Mesodermal cell (in vitro differentiated cells): ENCODE measurements around the gene CENPM.

Source experiments
- H3K27ac ChIP-seq: 2 replicates; pipeline ENCODE4 v1.7.0; 2013; ENCODE audit warnings: mild to moderate bottlenecking, low read depth, low read length, moderate library complexity; ENCODE audit not compliant: severe bottlenecking
- H3K36me3 ChIP-seq: 2 replicates; pipeline ENCODE4 v1.7.1; 2013; ENCODE audit warnings: mild to moderate bottlenecking, low read length, moderate library complexity; ENCODE audit not compliant: control insufficient read depth, insufficient read depth
- H3K4me1 ChIP-seq: one replicate; pipeline ENCODE4 v1.7.1; 2013; ENCODE audit warnings: mild to moderate bottlenecking, low read length; ENCODE audit not compliant: insufficient read depth, control insufficient read depth, poor library complexity, severe bottlenecking
- H3K4me3 ChIP-seq: 2 replicates; pipeline ENCODE4 v1.7.0; 2013; ENCODE audit warnings: low read length, control low read depth, mild to moderate bottlenecking; ENCODE audit not compliant: insufficient read depth, poor library complexity, severe bottlenecking; ENCODE audit errors: extremely low read depth
- H3K9me3 ChIP-seq: 2 replicates; pipeline ENCODE4 v1.7.1; 2013; ENCODE audit warnings: mild to moderate bottlenecking, low read length, moderate library complexity; ENCODE audit not compliant: control insufficient read depth
- WGBS, 2 experiments: methylation state at CpG; one replicate each; pipeline ENCODE4 v1.1.5; 2013; ENCODE audit warnings: missing lambda C conversion rate in 2 of 2; ENCODE audit not compliant: insufficient coverage in 2 of 2; 5-methylcytosine and 5-hydroxymethylcytosine counted together

Gene CENPM

GRCh38 chr22:41902016-41902415 lies 44.9 kb downstream of the CENPM start:
- H3K9me3 ChIP-seq = no peaks in the 10 kb centered on the region
- no peak overlapping the region for H3K27ac ChIP-seq
- no peaks in the 10 kb centered on the region for H3K4me1 ChIP-seq
- H3K36me3 ChIP-seq = peaks cover 96% of the 10 kb centered on the region
- no peak overlapping the region for H3K4me3 ChIP-seq
- WGBS, 2 experiments = 95 to 100% methylated on average over 6 of the region's 7 CpGs

- no peaks in the 10 kb centered on the region for H3K9me3 ChIP-seq
- H3K4me3 ChIP-seq = no peak overlapping the region
- WGBS, 2 experiments = 94 to 98% methylated on average over 7 to 8 of the region's 8 CpGs
- no peaks in the 10 kb centered on the region for H3K4me1 ChIP-seq
- H3K27ac ChIP-seq = no peak overlapping the region
- peaks cover 96% of the 10 kb centered on the region for H3K36me3 ChIP-seq
These were observed 46.2 kb downstream of the CENPM start for GRCh38 chr22:41900652-41901312.

GRCh38 chr22:41899992-41900651 lies 46.8 kb downstream of the CENPM start:
- Histone ChIP-seq H3K4me1 (no peaks in the 10 kb centered on the region), H3K4me3 (no peak overlapping the region), H3K36me3 (peaks cover 94% of the 10 kb centered on the region), H3K9me3 (no peaks in the 10 kb centered on the region), H3K27ac (no peak overlapping the region)
- 94 to 98% methylated on average over 12 to 13 of the region's 13 CpGs for WGBS, 2 experiments

- 93 to 100% methylated on average over 4 to 5 of the region's 5 CpGs for WGBS, 2 experiments
- peaks cover 94% of the 10 kb centered on the region for H3K36me3 ChIP-seq
These were observed 47.8 kb downstream of the CENPM start for GRCh38 chr22:41899110-41899509.

GRCh38 chr22:41898645-41899044 lies 48.3 kb downstream of the CENPM start:
- Histone ChIP-seq H3K27ac (no peak overlapping the region), H3K4me3 (no peak overlapping the region), H3K9me3 (no peaks in the 10 kb centered on the region), H3K36me3 (peaks cover 94% of the 10 kb centered on the region), H3K4me1 (no peaks in the 10 kb centered on the region)
- 95 to 97% methylated on average over 9 to 11 of the region's 11 CpGs for WGBS, 2 experiments

More at GRCh38 chr22:41899110-41899509, 47.8 kb downstream of the CENPM start:
- Histone ChIP-seq H3K9me3 (no peaks in the 10 kb centered on the region), H3K4me1 (no peaks in the 10 kb centered on the region), H3K4me3 (no peak overlapping the region), H3K27ac (no peak overlapping the region)

GRCh38 chr22:41893591-41894375 lies 53.2 kb downstream of the CENPM start:
- 94 to 96% methylated on average over 6 of the region's 7 CpGs for WGBS, 2 experiments
- H3K36me3 ChIP-seq = peaks cover 94% of the 10 kb centered on the region
- H3K4me1 ChIP-seq = no peaks in the 10 kb centered on the region

GRCh38 chr22:41892721-41893120 lies 54.2 kb downstream of the CENPM start:
- H3K4me1 ChIP-seq = no peaks in the 10 kb centered on the region

More at GRCh38 chr22:41893591-41894375, 53.2 kb downstream of the CENPM start:
- H3K9me3 ChIP-seq = no peaks in the 10 kb centered on the region
- no peak overlapping the region for H3K27ac ChIP-seq
- no peak overlapping the region for H3K4me3 ChIP-seq

GRCh38 chr22:41891407-41891806 lies 55.5 kb downstream of the CENPM start:
- peaks cover 94% of the 10 kb centered on the region for H3K36me3 ChIP-seq
- H3K27ac ChIP-seq = no peak overlapping the region
- H3K4me3 ChIP-seq = no peak overlapping the region
- no peaks in the 10 kb centered on the region for H3K4me1 ChIP-seq
- no peaks in the 10 kb centered on the region for H3K9me3 ChIP-seq
- 94 to 95% methylated on average over 3 to 6 of the region's 9 CpGs for WGBS, 2 experiments

More at GRCh38 chr22:41892721-41893120, 54.2 kb downstream of the CENPM start:
- no peak overlapping the region for H3K4me3 ChIP-seq
- no peaks in the 10 kb centered on the region for H3K9me3 ChIP-seq
- 96 to 98% methylated on average over 4 of the region's 4 CpGs for WGBS, 2 experiments
- H3K36me3 ChIP-seq = peaks cover 94% of the 10 kb centered on the region
- H3K27ac ChIP-seq = no peak overlapping the region
